HEK293T (cell line): Measurements from ENCODE around the gene KRT8.

Experiments
- CTCF ChIA-PET: fragments of 350-600 bp; formaldehyde crosslinking; extraction: SDS; loops from one replicate; lab custom pipeline; 2021; ENCODE audit warnings: antibody characterized with exemption, inconsistent platforms; lab: Yijun Ruan, JAX
- POLR2A ChIA-PET: fragments of 350-600 bp; formaldehyde crosslinking; extraction: SDS; loops from one replicate; lab custom pipeline; 2020; ENCODE audit warnings: antibody characterized with exemption, inconsistent platforms; lab: Yijun Ruan, JAX
- DNase-seq: peaks from one replicate; pipeline ENCODE4 v3.0.0; 2012; ENCODE audit warnings: mixed read lengths; ENCODE audit errors: extremely low spot score
- ARNT ChIP-seq: fragments of 450-650 bp; IDR thresholded peaks from 2 replicates; pipeline ENCODE4 v1.6.1; 2017; ENCODE audit warnings: mild to moderate bottlenecking
- BHLHE40 ChIP-seq: fragments of 450-650 bp; IDR thresholded peaks from 2 replicates; pipeline ENCODE4 v1.6.1; 2016; ENCODE audit warnings: mild to moderate bottlenecking, moderate library complexity, borderline replicate concordance
- CTBP1 ChIP-seq: fragments of 450-650 bp; IDR thresholded peaks from 2 replicates; pipeline ENCODE4 v1.6.1; 2016; ENCODE audit warnings: borderline replicate concordance
- ELF4 ChIP-seq: fragments of 450-650 bp; IDR thresholded peaks from 2 replicates; pipeline ENCODE4 v1.6.1; 2017; ENCODE audit warnings: antibody characterized with exemption
- FOXA1 ChIP-seq: fragments of 450-650 bp; IDR thresholded peaks from 2 replicates; pipeline ENCODE4 v1.6.1; 2016; ENCODE audit warnings: mild to moderate bottlenecking
- FOXK2 ChIP-seq: fragments of 450-650 bp; IDR thresholded peaks from 2 replicates; pipeline ENCODE4 v1.6.1; 2016; ENCODE audit warnings: mild to moderate bottlenecking
- FOXM1 ChIP-seq: fragments of 450-650 bp; IDR thresholded peaks from 2 replicates; pipeline ENCODE4 v1.6.1; 2017; ENCODE audit warnings: mild to moderate bottlenecking, borderline replicate concordance
- HDGF ChIP-seq: fragments of 450-650 bp; IDR thresholded peaks from 2 replicates; pipeline ENCODE4 v1.6.1; 2017; ENCODE audit warnings: antibody characterized with exemption, borderline replicate concordance
- L3MBTL2 ChIP-seq: fragments of 450-650 bp; conservative IDR thresholded peaks from 2 replicates; pipeline ENCODE4 v1.6.1; 2016; ENCODE audit warnings: mild to moderate bottlenecking
- LEF1 ChIP-seq: fragments of 450-650 bp; IDR thresholded peaks from 2 replicates; pipeline ENCODE4 v1.6.1; 2017; ENCODE audit warnings: mild to moderate bottlenecking, borderline replicate concordance
- NFRKB ChIP-seq: fragments of 450-650 bp; IDR thresholded peaks from 2 replicates; pipeline ENCODE4 v1.6.1; 2016; ENCODE audit warnings: mild to moderate bottlenecking, moderate library complexity
- SP1 ChIP-seq: fragments of 450-650 bp; IDR thresholded peaks from 2 replicates; pipeline ENCODE4 v1.6.1; 2017
- SUZ12 ChIP-seq: fragments of 450-650 bp; IDR thresholded peaks from 2 replicates; pipeline ENCODE4 v1.6.1; 2016; ENCODE audit warnings: mild to moderate bottlenecking
- TARDBP ChIP-seq: fragments of 450-650 bp; IDR thresholded peaks from 2 replicates; pipeline ENCODE4 v1.6.1; 2016
- ZNF384 ChIP-seq: fragments of 450-650 bp; IDR thresholded peaks from 2 replicates; pipeline ENCODE4 v1.6.1; 2016
- TF ChIP-seq, protein P1 (sequence below): fragments of 450-650 bp; IDR thresholded peaks from 2 replicates; pipeline ENCODE4 v1.6.1; 2016

KRT8 gene

DNA sequence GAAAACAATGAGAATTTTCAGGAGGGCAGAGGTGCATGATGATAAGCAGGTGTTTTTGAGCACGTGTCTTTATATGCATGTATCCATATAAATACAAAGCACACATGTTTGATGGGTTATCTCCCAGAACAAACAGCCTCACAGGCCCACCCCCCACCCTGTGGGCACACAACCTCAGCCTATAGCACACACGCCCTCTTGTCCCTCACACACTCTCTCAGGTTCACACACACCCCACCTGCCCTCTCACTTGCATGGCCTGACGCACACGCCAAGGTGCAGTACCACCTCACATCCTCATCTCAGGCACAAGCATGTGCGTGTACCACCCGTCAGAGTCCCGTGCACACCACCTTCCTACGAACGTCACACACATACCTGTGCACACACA lies 8.6 kb upstream of the KRT8 start:
- POLR2A ChIA-PET, result no interaction called here
- TF ChIP-seq HDGF (no peak), FOXK2 (no peak), SP1 (no peak), L3MBTL2 (no peak)
- TF ChIP-seq, protein P1, sequence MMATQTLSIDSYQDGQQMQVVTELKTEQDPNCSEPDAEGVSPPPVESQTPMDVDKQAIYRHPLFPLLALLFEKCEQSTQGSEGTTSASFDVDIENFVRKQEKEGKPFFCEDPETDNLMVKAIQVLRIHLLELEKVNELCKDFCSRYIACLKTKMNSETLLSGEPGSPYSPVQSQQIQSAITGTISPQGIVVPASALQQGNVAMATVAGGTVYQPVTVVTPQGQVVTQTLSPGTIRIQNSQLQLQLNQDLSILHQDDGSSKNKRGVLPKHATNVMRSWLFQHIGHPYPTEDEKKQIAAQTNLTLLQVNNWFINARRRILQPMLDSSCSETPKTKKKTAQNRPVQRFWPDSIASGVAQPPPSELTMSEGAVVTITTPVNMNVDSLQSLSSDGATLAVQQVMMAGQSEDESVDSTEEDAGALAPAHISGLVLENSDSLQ, result no peak
- CTCF ChIA-PET, result no interaction called here
- DNase-seq, result no peak

GRCh38 chr12:52912711-52913430 lies 8.0 kb upstream of the KRT8 start:
- ChIA-PET CTCF (no interaction called here), POLR2A (no interaction called here)

GRCh38 chr12:52910248-52910883 lies 5.5 kb upstream of the KRT8 start:
- ChIA-PET POLR2A (no interaction called here), CTCF (interaction anchor here (0.6 to 1.5 kb wide), 2 partner anchors 25 to 42 kb away, joined by 3 to 5 read pairs; no protein-coding TSS in a partner anchor)
- TF ChIP-seq, protein P1, result no peak
- TF ChIP-seq HDGF, result no peak
- no peak for TF ChIP-seq SUZ12
- TF ChIP-seq TARDBP, result no peak
- no peak for TF ChIP-seq NFRKB
- TF ChIP-seq FOXK2, result no peak
- TF ChIP-seq FOXA1, result no peak
- no peak for TF ChIP-seq ARNT
- no peak for TF ChIP-seq FOXM1
- TF ChIP-seq ZNF384, result no peak
- no peak for TF ChIP-seq L3MBTL2
- no peak for TF ChIP-seq ELF4
- no peak for TF ChIP-seq CTBP1
- no peak for TF ChIP-seq BHLHE40
- TF ChIP-seq LEF1, result no peak
- TF ChIP-seq SP1, result no peak
- no peak for DNase-seq

More at GRCh38 chr12:52912711-52913430, 8.0 kb upstream of the KRT8 start:
- TF ChIP-seq SUZ12, result no peak
- no peak for TF ChIP-seq BHLHE40
- TF ChIP-seq LEF1, result no peak
- no peak for TF ChIP-seq CTBP1
- TF ChIP-seq L3MBTL2, result no peak
- TF ChIP-seq FOXM1, result no peak
- no peak for DNase-seq

DNA sequence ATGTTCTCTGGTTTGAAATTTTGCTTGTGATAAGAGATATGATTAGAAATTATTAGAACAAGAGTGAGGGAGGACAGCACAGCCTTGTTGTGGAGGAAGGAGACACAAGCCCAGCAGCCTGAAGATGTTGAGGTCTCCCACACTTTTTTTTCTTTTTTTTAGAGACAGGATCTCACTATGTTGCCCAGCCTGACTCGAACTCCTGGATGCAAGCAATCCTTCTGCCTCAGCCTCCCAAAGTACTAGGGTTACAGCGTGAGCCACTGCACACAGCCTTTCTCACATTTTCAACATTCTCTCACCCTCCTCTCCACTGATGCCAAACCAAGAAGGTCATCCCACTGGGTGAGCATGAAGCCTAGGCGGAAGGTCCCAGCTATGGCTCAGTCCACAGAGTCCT lies 4.9 kb upstream of the KRT8 start:
- ChIA-PET POLR2A (no interaction called here), CTCF (interaction anchor here (0.6 to 1.5 kb wide), 3 partner anchors 25 to 43 kb away, joined by 3 to 5 read pairs (median 5); no protein-coding TSS in a partner anchor)
- TF ChIP-seq FOXM1 (no peak), LEF1 (no peak), FOXK2 (no peak), NFRKB (no peak), ARNT (no peak), BHLHE40 (no peak), L3MBTL2 (no peak), SUZ12 (no peak)
- no peak for DNase-seq

- no peak for DNase-seq
- TF ChIP-seq FOXA1 (no peak), LEF1 (no peak), BHLHE40 (no peak), ARNT (no peak), L3MBTL2 (no peak), FOXK2 (no peak), TARDBP (no peak), FOXM1 (no peak), CTBP1 (no peak), ZNF384 (no peak), NFRKB (no peak), HDGF (no peak)
- ChIA-PET CTCF (interaction anchor here (0.7 to 1.5 kb wide), 3 partner anchors 24 to 32 kb away, joined by 3 to 5 read pairs (median 5); no protein-coding TSS in a partner anchor), POLR2A (interaction anchor here (1.0 kb wide), 1 partner anchor 41 kb away, joined by 3 read pairs; no protein-coding TSS in a partner anchor)
Measured at GRCh38 chr12:52909331-52909730, 4.5 kb upstream of the KRT8 start.

- no peak for DNase-seq
- CTCF ChIA-PET, result no interaction called here
- TF ChIP-seq FOXA1 (no peak), SP1 (no peak), ZNF384 (no peak), ELF4 (no peak), ARNT (no peak), L3MBTL2 (no peak), NFRKB (no peak)
- TF ChIP-seq, protein P1, result no peak
- POLR2A ChIA-PET, result interaction anchor here (0.8 to 0.9 kb wide), 2 partner anchors 40 to 99 kb away, joined by 3 read pairs; partner anchors contain the start of gene EIF4B
Measured at GRCh38 chr12:52907092-52907810, 2.4 kb upstream of the KRT8 start.
